ENCODE data around the gene ACOT7. TPM values are rescaled to one million over a fixed set of nuclear protein-coding genes. Genes with fewer than 3 reads are reported as not detected.

Gene ACOT7
- total RNA-seq, 2 donors from 2014 or later, result 16.9 to 24.9 TPM

DNA sequence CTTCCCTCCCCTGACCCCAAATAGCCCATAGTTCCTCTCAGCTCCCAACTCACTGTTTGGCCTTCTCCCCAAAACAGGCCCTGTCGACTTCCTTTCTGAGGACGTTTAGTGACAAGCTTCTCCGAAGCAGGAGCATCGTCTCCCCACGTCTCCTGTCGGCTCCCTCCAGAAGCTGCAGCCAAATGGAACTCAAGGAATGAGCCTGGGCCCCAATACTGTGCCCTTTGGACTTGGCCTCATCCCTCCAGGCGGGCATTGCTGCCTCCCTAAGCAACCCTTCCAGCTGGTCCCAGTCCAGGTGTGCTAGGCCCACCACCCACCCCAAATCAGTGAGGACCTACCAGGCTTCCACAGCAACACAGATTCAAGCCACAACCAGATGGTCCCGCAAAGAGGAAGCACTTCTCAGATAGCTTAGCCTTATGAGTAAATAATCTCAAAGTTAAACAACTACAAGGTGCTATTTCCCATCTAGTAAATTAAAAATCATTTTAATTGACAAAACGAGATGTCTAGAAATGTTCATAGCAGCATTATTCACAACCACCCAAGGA lies 33.0 kb downstream of the ACOT7 start:
- Histone ChIP-seq H3K4me3 (no peak overlapping the region), H3K9me3 (no peaks in the 10 kb centered on the region), H3K4me1 (replicated peaks) (peaks cover 10% of the 10 kb centered on the region), H3K27me3 (replicated peaks; ENCODE audit: insufficient read depth) (no peaks in the 10 kb centered on the region), H3K36me3 (no peaks in the 10 kb centered on the region), H3K27ac (peak overlapping the region; percentile 69 to 70)
- no peak for DNase-seq (ENCODE audit: low spot score)
- intact Hi-C loops (cut with DNase I), result loop anchor here (5.0 kb wide), 1 partner anchor 47 kb away; no protein-coding TSS in a partner anchor
- TF ChIP-seq, protein P1, sequence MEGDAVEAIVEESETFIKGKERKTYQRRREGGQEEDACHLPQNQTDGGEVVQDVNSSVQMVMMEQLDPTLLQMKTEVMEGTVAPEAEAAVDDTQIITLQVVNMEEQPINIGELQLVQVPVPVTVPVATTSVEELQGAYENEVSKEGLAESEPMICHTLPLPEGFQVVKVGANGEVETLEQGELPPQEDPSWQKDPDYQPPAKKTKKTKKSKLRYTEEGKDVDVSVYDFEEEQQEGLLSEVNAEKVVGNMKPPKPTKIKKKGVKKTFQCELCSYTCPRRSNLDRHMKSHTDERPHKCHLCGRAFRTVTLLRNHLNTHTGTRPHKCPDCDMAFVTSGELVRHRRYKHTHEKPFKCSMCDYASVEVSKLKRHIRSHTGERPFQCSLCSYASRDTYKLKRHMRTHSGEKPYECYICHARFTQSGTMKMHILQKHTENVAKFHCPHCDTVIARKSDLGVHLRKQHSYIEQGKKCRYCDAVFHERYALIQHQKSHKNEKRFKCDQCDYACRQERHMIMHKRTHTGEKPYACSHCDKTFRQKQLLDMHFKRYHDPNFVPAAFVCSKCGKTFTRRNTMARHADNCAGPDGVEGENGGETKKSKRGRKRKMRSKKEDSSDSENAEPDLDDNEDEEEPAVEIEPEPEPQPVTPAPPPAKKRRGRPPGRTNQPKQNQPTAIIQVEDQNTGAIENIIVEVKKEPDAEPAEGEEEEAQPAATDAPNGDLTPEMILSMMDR (IDR thresholded peaks at IDR 0.05), result no peak
- no peak for TF ChIP-seq POLR2A (IDR thresholded peaks at IDR 0.05)
- TF ChIP-seq POLR2AphosphoS5 (IDR thresholded peaks at IDR 0.05), result no peak
- 69% methylated on average over 9 of the region's 9 CpGs for WGBS

DNA sequence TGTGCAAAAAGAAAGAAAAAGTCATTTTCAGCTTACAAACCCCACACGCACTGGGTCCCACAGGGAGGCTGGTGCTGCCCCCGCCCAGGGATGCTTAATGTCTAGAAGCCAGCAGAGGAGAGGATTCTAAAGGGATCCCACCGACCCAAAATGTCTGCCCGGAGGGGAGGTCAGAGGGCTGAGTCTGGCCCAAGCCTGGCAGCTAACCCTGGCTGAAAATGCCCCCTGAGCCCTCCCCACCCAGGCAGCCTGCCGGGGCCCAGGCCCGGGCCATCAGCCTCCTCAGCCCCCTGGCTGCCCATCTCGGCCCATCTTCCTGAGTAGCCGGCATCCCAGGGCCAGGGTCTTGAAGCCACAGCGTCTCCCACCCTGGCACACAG lies 33.5 kb downstream of the ACOT7 start:
- intact Hi-C loops (cut with DNase I), result loop anchor here (5.0 kb wide), 1 partner anchor 47 kb away; no protein-coding TSS in a partner anchor
- H3K27me3 ChIP-seq (replicated peaks; ENCODE audit: insufficient read depth), result no peaks in the 10 kb centered on the region
- TF ChIP-seq POLR2A (IDR thresholded peaks at IDR 0.05) (no peak), POLR2AphosphoS5 (IDR thresholded peaks at IDR 0.05) (no peak)
- peaks cover 10% of the 10 kb centered on the region for H3K4me1 ChIP-seq (replicated peaks)
- H3K27ac ChIP-seq, result peak overlapping the region; percentile 69 to 70
- H3K4me3 ChIP-seq, result no peak overlapping the region
- 74% methylated on average over 9 of the region's 9 CpGs for WGBS
- H3K36me3 ChIP-seq, result no peaks in the 10 kb centered on the region
- DNase-seq (ENCODE audit: low spot score), result no peak
- H3K9me3 ChIP-seq, result no peaks in the 10 kb centered on the region

DNA sequence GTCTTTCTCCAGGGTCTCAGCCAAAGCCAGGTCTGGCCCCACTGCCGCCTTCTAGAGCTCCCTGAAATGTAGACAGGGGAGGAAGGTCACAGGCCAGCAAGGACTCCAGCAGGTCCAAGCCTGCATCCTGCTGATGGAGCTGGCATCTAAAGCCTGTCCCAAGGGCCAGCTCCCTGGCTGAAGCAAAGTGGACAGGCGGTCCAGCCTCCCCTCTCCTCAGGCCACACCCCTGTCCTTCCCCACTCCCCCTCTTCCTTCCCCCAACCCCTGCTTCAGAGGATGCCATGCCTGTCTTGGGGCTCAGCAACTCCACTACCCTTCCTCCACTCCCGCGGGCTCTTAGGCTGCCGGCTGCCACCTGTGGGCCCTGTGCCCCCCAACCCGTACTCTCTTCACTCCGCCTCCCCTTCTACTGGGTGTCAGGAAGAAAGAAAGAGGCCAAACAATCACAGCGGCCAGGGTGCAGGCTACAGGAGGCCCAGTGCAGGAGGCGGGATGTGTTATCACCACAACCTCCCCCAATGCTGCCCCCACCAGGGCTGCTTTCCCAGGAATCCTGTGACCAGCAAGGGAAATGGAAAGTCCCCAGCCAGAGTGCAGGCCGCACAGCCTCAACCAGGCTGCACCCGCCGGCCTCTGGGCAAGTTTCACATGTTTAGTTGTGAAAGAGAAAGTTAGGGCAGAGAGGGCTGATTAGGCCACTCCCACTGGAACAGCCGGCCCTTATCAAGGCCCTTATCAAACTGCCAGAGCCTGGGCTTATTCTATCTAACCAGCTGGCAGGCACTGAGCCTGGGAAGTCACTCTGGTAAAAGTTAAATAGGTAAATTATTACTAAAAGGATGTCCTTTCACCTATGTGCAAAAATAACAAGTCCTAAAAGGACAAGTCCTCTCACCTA lies 34.1 kb downstream of the ACOT7 start:
- Histone ChIP-seq H3K27ac (peak overlapping the region; percentile 69 to 70), H3K4me1 (replicated peaks) (peaks cover 10% of the 10 kb centered on the region), H3K36me3 (no peaks in the 10 kb centered on the region), H3K9me3 (no peaks in the 10 kb centered on the region), H3K27me3 (replicated peaks; ENCODE audit: insufficient read depth) (no peaks in the 10 kb centered on the region), H3K4me3 (no peak overlapping the region)
- WGBS, result 8% methylated on average over 13 of the region's 13 CpGs
- intact Hi-C loops (cut with DNase I), result loop anchor here (5.0 kb wide), 2 partner anchors 48 to 243 kb away; partner anchors contain the start of gene KLHL21
- DNase-seq (ENCODE audit: low spot score), result peak; percentile 56
- TF ChIP-seq POLR2AphosphoS5 (IDR thresholded peaks at IDR 0.05), result peak; percentile 60
- TF ChIP-seq POLR2A (IDR thresholded peaks at IDR 0.05), result peak; percentile 54
- TF ChIP-seq, protein P1 (IDR thresholded peaks at IDR 0.05), result no peak

DNA sequence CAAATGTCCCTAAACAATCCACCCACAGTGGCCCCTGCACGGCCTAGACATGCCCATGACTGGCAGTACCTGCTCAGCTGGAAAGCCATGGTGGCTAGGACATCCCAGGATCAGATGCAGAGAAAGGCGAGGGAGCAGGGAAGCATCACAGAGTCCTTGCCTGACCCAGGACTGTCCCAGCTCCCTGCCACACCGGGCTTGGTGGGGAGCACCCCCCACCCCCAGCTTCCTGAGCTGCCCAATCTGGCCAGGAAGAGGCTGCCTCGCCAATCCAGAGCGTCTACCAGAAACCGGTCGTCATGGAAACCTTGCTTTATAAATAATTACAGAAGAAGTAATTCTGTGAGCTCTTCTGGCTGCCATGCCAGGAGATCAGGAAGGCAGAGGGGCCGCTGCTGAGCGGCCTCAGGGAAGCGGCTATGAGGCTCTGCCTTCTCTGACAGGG lies 34.8 kb downstream of the ACOT7 start:
- Histone ChIP-seq H3K36me3 (no peaks in the 10 kb centered on the region), H3K4me1 (replicated peaks) (peaks cover 12% of the 10 kb centered on the region), H3K4me3 (no peak overlapping the region), H3K27me3 (replicated peaks; ENCODE audit: insufficient read depth) (no peaks in the 10 kb centered on the region), H3K27ac (peak overlapping the region; percentile 69 to 70), H3K9me3 (no peaks in the 10 kb centered on the region)
- intact Hi-C loops (cut with DNase I), result loop anchor here (5.0 kb wide), 1 partner anchor 244 kb away; the partner anchor contains the start of gene KLHL21
- 27% methylated on average over 6 of the region's 10 CpGs for WGBS
- no peak for DNase-seq (ENCODE audit: low spot score)
- TF ChIP-seq POLR2AphosphoS5 (IDR thresholded peaks at IDR 0.05) (no peak), POLR2A (IDR thresholded peaks at IDR 0.05) (no peak)
- TF ChIP-seq, protein P1 (IDR thresholded peaks at IDR 0.05), result no peak

DNA sequence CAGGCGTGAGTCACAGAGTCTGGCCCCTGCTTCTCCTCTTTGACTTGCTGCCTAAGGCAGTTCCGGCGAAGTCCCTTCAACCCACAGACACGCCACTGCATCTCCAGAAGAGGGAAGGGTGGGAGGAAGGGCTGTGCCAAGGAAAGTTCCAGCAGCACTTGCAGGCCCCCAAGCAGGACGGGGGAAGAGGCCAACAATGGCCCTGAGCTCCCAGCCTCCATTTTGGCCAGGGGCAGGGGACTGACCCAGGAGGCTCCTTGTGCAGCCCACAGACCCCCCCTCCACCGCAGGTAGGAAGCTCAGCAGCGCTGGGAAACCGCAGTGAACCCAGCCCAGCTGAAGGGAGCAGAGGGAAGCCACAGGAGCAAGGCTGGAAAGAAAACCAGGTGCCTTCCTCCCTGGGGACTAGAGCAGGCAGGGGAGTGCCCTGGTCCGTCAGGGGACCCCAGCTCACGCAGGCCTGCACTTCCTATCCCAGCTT lies 35.4 kb downstream of the ACOT7 start:
- peaks cover 14% of the 10 kb centered on the region for H3K4me1 ChIP-seq (replicated peaks)
- no peaks in the 10 kb centered on the region for H3K36me3 ChIP-seq
- H3K27ac ChIP-seq, result peak overlapping the region in 1 of 2 donors; percentile 69
- no peak for TF ChIP-seq POLR2AphosphoS5 (IDR thresholded peaks at IDR 0.05)
- no peak for TF ChIP-seq POLR2A (IDR thresholded peaks at IDR 0.05)
- TF ChIP-seq, protein P1 (IDR thresholded peaks at IDR 0.05), result no peak
- H3K4me3 ChIP-seq, result no peak overlapping the region
- no peaks in the 10 kb centered on the region for H3K27me3 ChIP-seq (replicated peaks; ENCODE audit: insufficient read depth)
- 59% methylated on average over 9 of the region's 10 CpGs for WGBS
- DNase-seq (ENCODE audit: low spot score), result no peak
- intact Hi-C loops (cut with DNase I), result loop anchor here (5.0 kb wide), 1 partner anchor 244 kb away; the partner anchor contains the start of gene KLHL21
- H3K9me3 ChIP-seq, result no peaks in the 10 kb centered on the region

All from prostate gland (tissue), 2 donors.